OCI-LY7 (cell line): ENCODE data around the gene OTP. TPM values are rescaled to one million over a fixed set of nuclear protein-coding genes. Genes with fewer than 3 reads are reported as not detected.
A peak's percentile ranks its signal among the peaks of the same experiment; 100 is the strongest.

ENCODE experiments used
- Bru-seq: library from RNA; stranded (reverse); fragments of 400-500 nt; gene quantifications from one replicate; lab custom pipeline; 2021; lab: Mats Ljungman, UMichigan
- BruChase-seq, 2 experiments: library from RNA; stranded (reverse); fragments of 400-500 nt; gene quantifications; one replicate each; lab custom pipeline; 2021; lab: Mats Ljungman, UMichigan
- BruUV-seq: library from RNA; stranded (reverse); fragments of 400-500 nt; replicated peaks from 2 replicates; lab custom pipeline; 2021; lab: Mats Ljungman, UMichigan
- CTCF ChIA-PET: fragments of 300-600 bp; sonication (Branson Sonifier 250); formaldehyde crosslinking; loops from one replicate; lab custom pipeline; 2022; ENCODE audit warnings: antibody characterized with exemption; ENCODE audit not compliant: unreplicated experiment; lab: Charles Lee
- POLR2A ChIA-PET: fragments of 300-600 bp; sonication (Branson Sonifier 250); formaldehyde crosslinking; loops from one replicate; lab custom pipeline; 2022; ENCODE audit warnings: antibody characterized with exemption; lab: Charles Lee
- DNase-seq: peaks from one replicate; pipeline ENCODE4 v3.0.0-alpha.2; 2015; ENCODE audit warnings: low spot score
- H2AFZ ChIP-seq: fragments of 200-600 bp; sonication (generic), shearing (Covaris generic); 2 replicates; pipeline ENCODE4 v1.6.1; 2014; ENCODE audit warnings: mild to moderate bottlenecking, antibody characterized with exemption, low read length, moderate library complexity
- H3K27ac ChIP-seq: fragments of 200-600 bp; sonication (generic); 2 replicates; pipeline ENCODE4 v1.5.1; 2014; ENCODE audit warnings: mixed run types, low read depth, mild to moderate bottlenecking, moderate library complexity, low read length, inconsistent platforms; ENCODE audit not compliant: poor library complexity, severe bottlenecking
- H3K36me3 ChIP-seq: fragments of 200-600 bp; sonication (generic); 2 replicates; pipeline ENCODE4 v1.6.1; 2014; ENCODE audit warnings: mild to moderate bottlenecking, antibody characterized with exemption, low read length, moderate library complexity, mixed read lengths; ENCODE audit not compliant: insufficient read depth
- H3K4me1 ChIP-seq: fragments of 200-600 bp; sonication (generic); 2 replicates; pipeline ENCODE4 v1.5.1; 2014; ENCODE audit warnings: mild to moderate bottlenecking, low read length; ENCODE audit not compliant: insufficient read depth, poor library complexity, severe bottlenecking
- H3K4me2 ChIP-seq: fragments of 200-600 bp; sonication (generic); 2 replicates; pipeline ENCODE4 v1.6.1; 2014; ENCODE audit warnings: mild to moderate bottlenecking, low read length
- H3K4me3 ChIP-seq: fragments of 200-600 bp; sonication (generic); 2 replicates; pipeline ENCODE4 v1.5.1; 2014; ENCODE audit warnings: mild to moderate bottlenecking, low read depth, low read length; ENCODE audit not compliant: poor library complexity, severe bottlenecking
- H3K79me2 ChIP-seq: fragments of 200-600 bp; sonication (generic); 2 replicates; pipeline ENCODE4 v1.6.1; 2016; ENCODE audit warnings: low read depth, mild to moderate bottlenecking, low read length, moderate library complexity, mixed read lengths; ENCODE audit not compliant: insufficient read depth
- H3K9me2 ChIP-seq: fragments of 200-600 bp; sonication (generic); 2 replicates; pipeline ENCODE4 v1.6.1; 2016; ENCODE audit warnings: mild to moderate bottlenecking, low read length, mixed read lengths; ENCODE audit not compliant: insufficient read depth
- H3K9me3 ChIP-seq: fragments of 200-600 bp; sonication (generic); 2 replicates; pipeline ENCODE4 v1.6.1; 2014; ENCODE audit warnings: mild to moderate bottlenecking, mixed run types, low read length, mixed read lengths
- H4K20me1 ChIP-seq: fragments of 200-600 bp; sonication (generic); 2 replicates; pipeline ENCODE4 v1.6.1; 2014; ENCODE audit warnings: mild to moderate bottlenecking, antibody characterized with exemption, low read length, moderate library complexity, mixed read lengths; ENCODE audit not compliant: insufficient read depth
- EZH2phosphoT487 ChIP-seq: fragments of 200-600 bp; sonication (generic); IDR thresholded peaks from 2 replicates; pipeline ENCODE4 v1.6.1; 2018; ENCODE audit warnings: low read depth, borderline replicate concordance, mild to moderate bottlenecking, mixed run types, antibody characterized with exemption, low read length, moderate library complexity, mixed read lengths
- intact Hi-C: fragments of 100-400 bp; cut with micrococcal nuclease; formaldehyde crosslinking; loops from one replicate; pipeline ENCODE4 v1.10.0; 2022; ENCODE audit not compliant: unreplicated experiment
- long read RNA-seq: library from polyadenylated mRNA; stranded (forward); transcript quantifications from one replicate; pipeline ENCODE4 v2.0.0, GENCODE V29; 2022
- total RNA-seq, 2 experiments: library from RNA; depleted of rRNA in 1 of 2; stranded (reverse); fragments of >200 nt in 1 of 2; shearing (Covaris generic) in 1 of 2; gene quantifications; 2 replicates each; pipeline ENCODE4 v1.2.3, GENCODE V29; 2014 to 2022
- TF ChIP-seq, protein P1 (sequence below): fragments of 200-600 bp; sonication (generic); conservative IDR thresholded peaks from 2 replicates; pipeline ENCODE4 v1.5.1; 2014; ENCODE audit warnings: mild to moderate bottlenecking, antibody characterized with exemption, low read length, moderate library complexity, mixed read lengths

The OTP gene
- total RNA-seq (2014; rRNA removed; shearing (Covaris generic)) = not detected in 2 replicates
- not detected in 2 replicates for total RNA-seq (2022)
- percentile 15 among the genes with signal in this experiment for Bru-seq, nascent RNA
- percentile 9 among the genes with signal in this experiment for BruChase-seq, experiment 1, labeled RNA remaining after a 6-hour chase
- BruChase-seq, experiment 2, labeled RNA remaining after a 2-hour chase = not detected
- long read RNA-seq = 0 reads

DNA sequence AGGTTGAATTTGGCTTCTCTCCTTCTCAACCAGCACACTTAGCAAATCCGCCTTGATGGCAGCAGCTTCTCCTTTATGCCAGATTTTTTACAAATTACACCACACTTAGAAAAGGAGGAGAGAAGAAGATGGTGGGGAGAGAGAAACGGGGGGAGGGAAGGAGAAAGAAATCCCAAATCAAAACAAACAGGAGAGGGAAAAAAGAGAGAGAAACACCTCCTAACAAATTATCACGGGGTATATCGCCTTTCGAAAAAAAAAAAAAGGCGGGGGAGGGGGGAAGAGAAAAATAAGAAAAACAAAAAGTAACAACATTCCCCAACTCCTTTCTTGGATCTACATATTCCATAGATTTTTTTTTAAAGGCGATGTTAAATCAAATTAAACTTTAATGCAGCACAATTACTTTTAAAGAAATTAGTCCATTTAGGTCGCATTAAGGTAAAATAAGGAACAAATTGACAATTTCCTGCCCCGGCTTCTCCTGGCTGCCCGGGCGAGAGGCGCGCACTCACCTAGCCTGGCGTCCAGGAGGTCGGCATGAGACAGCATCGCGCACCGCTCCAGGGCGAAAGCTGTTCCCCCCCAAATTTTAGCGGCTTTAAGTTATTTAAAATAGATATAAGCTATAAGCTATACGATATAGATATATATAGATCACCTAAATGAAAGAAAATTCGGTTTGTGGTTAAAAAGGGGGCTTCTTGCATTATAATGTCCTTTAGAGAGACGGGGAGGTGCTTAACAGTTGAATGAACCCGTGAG is at the start of gene OTP:
OTP (minus strand) TSS at position 716 of the 765 bp plus-strand sequence; CDS start at position 552, 164 bp downstream.
- CTCF ChIA-PET = no interaction called here
- intact Hi-C loops = no loop called here
- TF ChIP-seq EZH2phosphoT487 = no peak
- TF ChIP-seq, protein P1, sequence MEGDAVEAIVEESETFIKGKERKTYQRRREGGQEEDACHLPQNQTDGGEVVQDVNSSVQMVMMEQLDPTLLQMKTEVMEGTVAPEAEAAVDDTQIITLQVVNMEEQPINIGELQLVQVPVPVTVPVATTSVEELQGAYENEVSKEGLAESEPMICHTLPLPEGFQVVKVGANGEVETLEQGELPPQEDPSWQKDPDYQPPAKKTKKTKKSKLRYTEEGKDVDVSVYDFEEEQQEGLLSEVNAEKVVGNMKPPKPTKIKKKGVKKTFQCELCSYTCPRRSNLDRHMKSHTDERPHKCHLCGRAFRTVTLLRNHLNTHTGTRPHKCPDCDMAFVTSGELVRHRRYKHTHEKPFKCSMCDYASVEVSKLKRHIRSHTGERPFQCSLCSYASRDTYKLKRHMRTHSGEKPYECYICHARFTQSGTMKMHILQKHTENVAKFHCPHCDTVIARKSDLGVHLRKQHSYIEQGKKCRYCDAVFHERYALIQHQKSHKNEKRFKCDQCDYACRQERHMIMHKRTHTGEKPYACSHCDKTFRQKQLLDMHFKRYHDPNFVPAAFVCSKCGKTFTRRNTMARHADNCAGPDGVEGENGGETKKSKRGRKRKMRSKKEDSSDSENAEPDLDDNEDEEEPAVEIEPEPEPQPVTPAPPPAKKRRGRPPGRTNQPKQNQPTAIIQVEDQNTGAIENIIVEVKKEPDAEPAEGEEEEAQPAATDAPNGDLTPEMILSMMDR = no peak
- Histone ChIP-seq H3K79me2 (no peaks in the 10 kb centered on the region), H2AFZ (no peak within 1 kb of the TSS), H4K20me1 (no peaks in the 10 kb centered on the region), H3K36me3 (no peaks in the 10 kb centered on the region), H3K4me3 (no peak within 1 kb of the TSS), H3K4me1 (no peaks in the 10 kb centered on the region), H3K9me3 (no peaks in the 10 kb centered on the region), H3K27ac (no peak within 1 kb of the TSS), H3K9me2 (no peaks in the 10 kb centered on the region), H3K4me2 (no peak within 1 kb of the TSS)
- POLR2A ChIA-PET = interaction anchor here (0.5 kb wide), 2 partner anchors 46 to 356 kb away, joined by 3 to 4 read pairs; no protein-coding TSS in a partner anchor
- DNase-seq = no peak
- BruUV-seq = no TSS peak

- no peaks in the 10 kb centered on the region for H3K9me3 ChIP-seq
- H3K4me3 ChIP-seq = no peak overlapping the region
- no peak overlapping the region for H3K4me2 ChIP-seq
- no peak overlapping the region for H3K27ac ChIP-seq
- H3K9me2 ChIP-seq = no peaks in the 10 kb centered on the region
- H3K36me3 ChIP-seq = peaks cover 4% of the 10 kb centered on the region; the same call in 1 of the 2 replicates
- TF ChIP-seq, protein P1 = no peak
- TF ChIP-seq EZH2phosphoT487 = no peak
- POLR2A ChIA-PET = interaction anchor here (0.6 kb wide), 2 partner anchors 276 to 290 kb away, joined by 3 to 4 read pairs; no protein-coding TSS in a partner anchor
- no TSS peak for BruUV-seq
- no peaks in the 10 kb centered on the region for H3K4me1 ChIP-seq
- DNase-seq = no peak
- CTCF ChIA-PET = no interaction called here
- H3K79me2 ChIP-seq = no peaks in the 10 kb centered on the region
- no peaks in the 10 kb centered on the region for H4K20me1 ChIP-seq
- H2AFZ ChIP-seq = no peak overlapping the region
- intact Hi-C loops = no loop called here
These were observed 44.7 kb upstream of the OTP start for GRCh38 chr5:77683171-77683732.
